OCI-LY7 (cell line): ENCODE data around the gene NDUFA7. TPM values are rescaled to one million over a fixed set of nuclear protein-coding genes. Genes with fewer than 3 reads are reported as not detected.

ENCODE experiments used
- BruUV-seq: library from RNA; stranded (reverse); fragments of 400-500 nt; replicated peaks from 2 replicates; lab custom pipeline; 2021; lab: Mats Ljungman, UMichigan
- CTCF ChIA-PET: fragments of 300-600 bp; sonication (Branson Sonifier 250); formaldehyde crosslinking; loops from one replicate; lab custom pipeline; 2022; ENCODE audit warnings: antibody characterized with exemption; ENCODE audit not compliant: unreplicated experiment; lab: Charles Lee
- POLR2A ChIA-PET: fragments of 300-600 bp; sonication (Branson Sonifier 250); formaldehyde crosslinking; loops from one replicate; lab custom pipeline; 2022; ENCODE audit warnings: antibody characterized with exemption; lab: Charles Lee
- DNase-seq: peaks from one replicate; pipeline ENCODE4 v3.0.0-alpha.2; 2015; ENCODE audit warnings: low spot score
- H2AFZ ChIP-seq: fragments of 200-600 bp; sonication (generic), shearing (Covaris generic); 2 replicates; pipeline ENCODE4 v1.6.1; 2014; ENCODE audit warnings: mild to moderate bottlenecking, antibody characterized with exemption, low read length, moderate library complexity
- H3K27ac ChIP-seq: fragments of 200-600 bp; sonication (generic); 2 replicates; pipeline ENCODE4 v1.5.1; 2014; ENCODE audit warnings: mixed run types, low read depth, mild to moderate bottlenecking, moderate library complexity, low read length, inconsistent platforms; ENCODE audit not compliant: poor library complexity, severe bottlenecking
- H3K36me3 ChIP-seq: fragments of 200-600 bp; sonication (generic); 2 replicates; pipeline ENCODE4 v1.6.1; 2014; ENCODE audit warnings: mild to moderate bottlenecking, antibody characterized with exemption, low read length, moderate library complexity, mixed read lengths; ENCODE audit not compliant: insufficient read depth
- H3K4me1 ChIP-seq: fragments of 200-600 bp; sonication (generic); 2 replicates; pipeline ENCODE4 v1.5.1; 2014; ENCODE audit warnings: mild to moderate bottlenecking, low read length; ENCODE audit not compliant: insufficient read depth, poor library complexity, severe bottlenecking
- H3K4me2 ChIP-seq: fragments of 200-600 bp; sonication (generic); 2 replicates; pipeline ENCODE4 v1.6.1; 2014; ENCODE audit warnings: mild to moderate bottlenecking, low read length
- H3K4me3 ChIP-seq: fragments of 200-600 bp; sonication (generic); 2 replicates; pipeline ENCODE4 v1.5.1; 2014; ENCODE audit warnings: mild to moderate bottlenecking, low read depth, low read length; ENCODE audit not compliant: poor library complexity, severe bottlenecking
- H3K79me2 ChIP-seq: fragments of 200-600 bp; sonication (generic); 2 replicates; pipeline ENCODE4 v1.6.1; 2016; ENCODE audit warnings: low read depth, mild to moderate bottlenecking, low read length, moderate library complexity, mixed read lengths; ENCODE audit not compliant: insufficient read depth
- H3K9me2 ChIP-seq: fragments of 200-600 bp; sonication (generic); 2 replicates; pipeline ENCODE4 v1.6.1; 2016; ENCODE audit warnings: mild to moderate bottlenecking, low read length, mixed read lengths; ENCODE audit not compliant: insufficient read depth
- H3K9me3 ChIP-seq: fragments of 200-600 bp; sonication (generic); 2 replicates; pipeline ENCODE4 v1.6.1; 2014; ENCODE audit warnings: mild to moderate bottlenecking, mixed run types, low read length, mixed read lengths
- H4K20me1 ChIP-seq: fragments of 200-600 bp; sonication (generic); 2 replicates; pipeline ENCODE4 v1.6.1; 2014; ENCODE audit warnings: mild to moderate bottlenecking, antibody characterized with exemption, low read length, moderate library complexity, mixed read lengths; ENCODE audit not compliant: insufficient read depth
- CTCF ChIP-seq: fragments of 200-600 bp; sonication (generic); conservative IDR thresholded peaks from 2 replicates; pipeline ENCODE4 v1.5.1; 2014; ENCODE audit warnings: mild to moderate bottlenecking, antibody characterized with exemption, low read length, moderate library complexity, mixed read lengths
- EZH2phosphoT487 ChIP-seq: fragments of 200-600 bp; sonication (generic); IDR thresholded peaks from 2 replicates; pipeline ENCODE4 v1.6.1; 2018; ENCODE audit warnings: low read depth, borderline replicate concordance, mild to moderate bottlenecking, mixed run types, antibody characterized with exemption, low read length, moderate library complexity, mixed read lengths
- intact Hi-C: fragments of 100-400 bp; cut with micrococcal nuclease; formaldehyde crosslinking; loops from one replicate; pipeline ENCODE4 v1.10.0; 2022; ENCODE audit not compliant: unreplicated experiment
- total RNA-seq, 2 experiments: library from RNA; depleted of rRNA in 1 of 2; stranded (reverse); fragments of >200 nt in 1 of 2; shearing (Covaris generic) in 1 of 2; gene quantifications; 2 replicates each; pipeline ENCODE4 v1.2.3, GENCODE V29; 2014 to 2022

Gene NDUFA7
- total RNA-seq, 2 experiments from 2014 or later: 93.0 to 103 TPM

GRCh38 chr19:8307965-8308866 is 13.0 kb downstream of the NDUFA7 start, which contains the start of gene CD320:
Gene CD320, minus strand, starts transcription at chr19:8308358. Its CDS starts 68 bp downstream, at chr19:8308290.
- Histone ChIP-seq H3K79me2 (peaks cover 22% of the 10 kb centered on the region; the same call in 1 of the 2 replicates), H3K4me2 (peak within 1 kb of the TSS; percentile 88), H3K4me1 (peaks cover 19% of the 10 kb centered on the region), H3K9me2 (no peaks in the 10 kb centered on the region), H3K36me3 (peaks cover 62% of the 10 kb centered on the region), H3K4me3 (peak within 1 kb of the TSS; percentile 77), H2AFZ (peak within 1 kb of the TSS; percentile 11; the same call in 1 of the 2 replicates), H3K27ac (peak within 1 kb of the TSS; percentile 56), H3K9me3 (no peaks in the 10 kb centered on the region), H4K20me1 (no peaks in the 10 kb centered on the region)
- peak; percentile 90 for DNase-seq
- intact Hi-C loops: no loop called here
- BruUV-seq: no TSS peak
- no peak for TF ChIP-seq EZH2phosphoT487
- TF ChIP-seq CTCF: no peak
- POLR2A ChIA-PET: no interaction called here
- CTCF ChIA-PET: no interaction called here

- H3K4me3 ChIP-seq: peak overlapping the region; percentile 77
Measured at GRCh38 chr19:8307400-8307964, 13.7 kb downstream of the NDUFA7 start.

More at GRCh38 chr19:8307400-8307964, 13.7 kb downstream of the NDUFA7 start:
- Histone ChIP-seq H3K4me1 (peaks cover 19% of the 10 kb centered on the region), H3K9me2 (no peaks in the 10 kb centered on the region), H3K4me2 (peak overlapping the region; percentile 88), H4K20me1 (no peaks in the 10 kb centered on the region), H2AFZ (peak overlapping the region; percentile 11; the same call in 1 of the 2 replicates), H3K36me3 (peaks cover 62% of the 10 kb centered on the region), H3K27ac (peak overlapping the region; percentile 56), H3K79me2 (peaks cover 22% of the 10 kb centered on the region; the same call in 1 of the 2 replicates), H3K9me3 (no peaks in the 10 kb centered on the region)
- intact Hi-C loops: no loop called here
- no TSS peak for BruUV-seq
- peak; percentile 37 for DNase-seq
- ChIA-PET POLR2A (interaction anchor here (0.7 kb wide), 2 partner anchors 75 to 536 kb away, joined by 3 read pairs; no protein-coding TSS in a partner anchor), CTCF (no interaction called here)
- TF ChIP-seq EZH2phosphoT487 (no peak), CTCF (peak; percentile 34; the same call in 1 of the 2 replicates)
